NB4 (cell line): ENCODE data around the gene SLC6A6.

Source experiments
- DNase-seq: peaks from one replicate; pipeline ENCODE4 v3.0.0; 2010; ENCODE audit warnings: low read depth
- H3K4me3 ChIP-seq: one replicate; pipeline ENCODE4 v1.5.1; 2011; ENCODE audit warnings: mild to moderate bottlenecking, low read depth, low read length, moderate library complexity
- MYC ChIP-seq: IDR thresholded peaks from 2 replicates; pipeline ENCODE4 v1.6.1; 2011; ENCODE audit warnings: low read depth, low read length
- POLR2A ChIP-seq: IDR thresholded peaks from 2 replicates; pipeline ENCODE4 v1.6.1; 2011; ENCODE audit warnings: mild to moderate bottlenecking; ENCODE audit not compliant: insufficient read length; ENCODE audit errors: extremely low read depth
- TF ChIP-seq, protein P1 (sequence below): IDR thresholded peaks from 2 replicates; pipeline ENCODE4 v1.6.1; 2011; ENCODE audit warnings: low read depth, low read length
- TF ChIP-seq, protein P2 (sequence below): IDR thresholded peaks from one replicate; pipeline ENCODE4 v1.5.1; 2012; ENCODE audit warnings: low read depth, low read length

SLC6A6 gene

DNA sequence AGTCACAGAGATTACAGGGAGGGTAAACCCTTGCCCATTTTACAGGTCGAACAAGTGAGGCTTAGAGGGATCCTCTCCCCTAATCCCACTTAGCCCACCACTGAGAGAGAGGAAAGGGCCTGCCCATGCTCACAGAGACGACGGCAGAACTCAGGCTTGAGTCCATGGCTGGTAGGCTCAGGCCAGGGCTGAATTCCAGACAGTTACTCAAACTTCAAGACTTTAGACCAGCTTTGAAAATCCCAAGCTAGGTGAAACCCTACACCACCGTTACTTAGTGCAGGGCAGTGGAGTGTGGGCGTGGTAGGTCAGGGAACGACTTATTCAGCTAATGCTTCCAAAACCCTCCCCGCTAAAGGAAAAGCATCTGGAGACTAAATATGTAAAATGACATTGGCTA, 121.4 kb downstream of the SLC6A6 start:
- H3K4me3 ChIP-seq = no peak overlapping the region
- TF ChIP-seq, protein P1, sequence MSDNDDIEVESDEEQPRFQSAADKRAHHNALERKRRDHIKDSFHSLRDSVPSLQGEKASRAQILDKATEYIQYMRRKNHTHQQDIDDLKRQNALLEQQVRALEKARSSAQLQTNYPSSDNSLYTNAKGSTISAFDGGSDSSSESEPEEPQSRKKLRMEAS = no peak
- TF ChIP-seq, protein P2, sequence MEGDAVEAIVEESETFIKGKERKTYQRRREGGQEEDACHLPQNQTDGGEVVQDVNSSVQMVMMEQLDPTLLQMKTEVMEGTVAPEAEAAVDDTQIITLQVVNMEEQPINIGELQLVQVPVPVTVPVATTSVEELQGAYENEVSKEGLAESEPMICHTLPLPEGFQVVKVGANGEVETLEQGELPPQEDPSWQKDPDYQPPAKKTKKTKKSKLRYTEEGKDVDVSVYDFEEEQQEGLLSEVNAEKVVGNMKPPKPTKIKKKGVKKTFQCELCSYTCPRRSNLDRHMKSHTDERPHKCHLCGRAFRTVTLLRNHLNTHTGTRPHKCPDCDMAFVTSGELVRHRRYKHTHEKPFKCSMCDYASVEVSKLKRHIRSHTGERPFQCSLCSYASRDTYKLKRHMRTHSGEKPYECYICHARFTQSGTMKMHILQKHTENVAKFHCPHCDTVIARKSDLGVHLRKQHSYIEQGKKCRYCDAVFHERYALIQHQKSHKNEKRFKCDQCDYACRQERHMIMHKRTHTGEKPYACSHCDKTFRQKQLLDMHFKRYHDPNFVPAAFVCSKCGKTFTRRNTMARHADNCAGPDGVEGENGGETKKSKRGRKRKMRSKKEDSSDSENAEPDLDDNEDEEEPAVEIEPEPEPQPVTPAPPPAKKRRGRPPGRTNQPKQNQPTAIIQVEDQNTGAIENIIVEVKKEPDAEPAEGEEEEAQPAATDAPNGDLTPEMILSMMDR = no peak
- no peak for TF ChIP-seq POLR2A
- no peak for TF ChIP-seq MYC
- DNase-seq = no peak

DNA sequence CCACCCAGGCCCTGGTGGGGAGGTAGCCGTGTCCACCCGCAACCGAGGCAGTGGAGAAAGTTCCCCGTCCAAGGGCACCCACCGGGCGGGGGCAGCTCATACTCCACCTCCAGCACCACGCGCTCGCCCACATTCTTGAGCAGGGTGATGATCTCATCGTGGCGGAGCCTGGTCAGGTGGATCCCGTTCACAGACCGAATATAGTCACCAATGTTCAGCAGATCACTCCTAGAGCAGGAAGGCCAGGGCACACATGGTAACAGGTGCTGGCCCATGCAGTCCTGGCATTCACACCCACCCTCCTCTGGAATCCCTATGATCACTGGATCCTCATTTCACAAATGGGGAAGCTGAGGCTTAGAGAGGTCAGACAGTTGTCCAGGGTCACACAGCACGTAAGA, 121.9 kb downstream of the SLC6A6 start:
- no peak overlapping the region for H3K4me3 ChIP-seq
- TF ChIP-seq, protein P2 = no peak
- no peak for TF ChIP-seq POLR2A
- TF ChIP-seq MYC = no peak
- TF ChIP-seq, protein P1 = no peak
- DNase-seq = no peak

DNA sequence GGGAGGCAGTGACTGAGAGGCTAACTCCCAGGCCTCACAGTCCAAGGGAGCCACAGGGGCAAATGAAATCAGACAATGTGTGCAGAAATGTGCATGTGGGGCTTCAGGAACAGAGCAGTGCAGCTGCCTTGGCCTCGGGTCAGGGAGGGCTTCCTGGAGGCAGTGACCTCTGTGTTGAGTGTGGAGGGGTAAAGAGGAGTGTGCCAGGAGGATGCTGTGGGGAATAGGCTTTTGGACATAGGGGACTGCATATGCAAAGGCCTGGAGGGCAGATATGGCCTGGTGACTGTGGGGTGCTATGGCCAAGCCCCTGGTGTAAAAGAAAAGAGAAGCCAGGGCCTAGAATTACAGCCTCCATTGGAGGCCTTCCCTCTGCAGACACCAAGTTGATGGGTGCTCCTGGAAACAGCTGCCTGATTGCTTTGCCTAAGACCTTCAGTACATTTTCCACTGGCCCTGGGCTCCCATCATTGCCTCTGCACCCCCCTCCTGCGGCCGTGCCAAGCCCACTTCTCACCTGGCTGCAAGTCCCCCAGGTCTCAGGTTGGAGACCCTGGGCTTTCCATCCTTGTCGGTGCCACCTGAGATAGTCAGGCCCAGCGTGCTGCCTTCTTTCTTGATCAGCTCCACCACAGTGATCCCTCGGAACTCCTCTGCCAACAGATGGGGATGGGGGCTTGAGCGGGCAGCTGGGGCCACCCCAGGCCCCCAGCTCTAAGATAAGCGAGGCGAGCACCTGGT, 122.7 kb downstream of the SLC6A6 start:
- no peak for DNase-seq
- TF ChIP-seq MYC = no peak
- TF ChIP-seq, protein P1 = no peak
- no peak for TF ChIP-seq POLR2A
- TF ChIP-seq, protein P2 = no peak
- H3K4me3 ChIP-seq = no peak overlapping the region

DNA sequence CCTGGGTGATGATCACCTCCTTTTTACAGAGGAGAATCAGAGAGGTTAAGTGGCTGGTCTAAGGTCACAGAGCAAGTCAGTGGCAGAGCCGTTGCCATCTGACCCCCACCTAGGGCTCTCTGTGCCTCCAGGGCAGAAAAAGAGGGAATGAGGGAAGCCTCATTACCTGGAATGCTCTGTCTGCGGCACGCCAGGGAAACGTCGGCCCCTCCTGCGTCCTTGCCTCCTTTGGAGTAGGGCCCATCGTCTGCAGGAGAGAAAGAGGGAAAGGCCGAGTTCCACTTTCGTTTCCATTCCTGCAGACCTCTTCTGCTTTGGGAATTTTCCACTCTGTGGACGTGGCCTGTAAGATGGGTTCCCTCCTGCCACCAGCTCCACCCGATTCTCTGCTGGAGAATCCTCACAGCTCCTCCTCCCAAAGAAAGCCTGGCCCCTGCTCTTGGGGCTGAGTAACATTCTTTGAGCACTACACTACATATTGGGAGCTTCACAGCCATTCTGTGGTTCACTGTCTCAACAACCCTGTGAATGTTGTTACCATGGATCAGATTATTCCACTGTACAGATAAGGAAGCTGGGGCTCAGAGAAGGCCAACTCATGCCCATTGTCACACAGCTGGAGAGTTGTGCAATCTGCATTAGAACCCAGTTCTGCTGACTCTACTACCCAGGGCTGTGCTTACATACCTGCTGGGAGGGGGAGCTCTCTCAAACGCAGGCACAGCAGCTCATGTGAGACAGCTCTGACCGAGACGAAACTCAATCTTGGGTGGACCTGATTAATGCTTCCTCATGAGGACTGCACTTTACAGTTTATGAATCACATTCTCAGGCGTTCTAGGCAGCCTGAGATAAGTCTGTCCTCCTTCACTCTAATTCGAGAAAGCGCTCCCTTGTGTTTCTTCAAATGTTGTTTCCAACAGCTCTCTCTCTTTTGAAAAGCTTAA, 123.6 kb downstream of the SLC6A6 start:
- TF ChIP-seq, protein P2 = no peak
- no peak for TF ChIP-seq MYC
- TF ChIP-seq POLR2A = no peak
- TF ChIP-seq, protein P1 = no peak
- no peak overlapping the region for H3K4me3 ChIP-seq
- no peak for DNase-seq

DNA sequence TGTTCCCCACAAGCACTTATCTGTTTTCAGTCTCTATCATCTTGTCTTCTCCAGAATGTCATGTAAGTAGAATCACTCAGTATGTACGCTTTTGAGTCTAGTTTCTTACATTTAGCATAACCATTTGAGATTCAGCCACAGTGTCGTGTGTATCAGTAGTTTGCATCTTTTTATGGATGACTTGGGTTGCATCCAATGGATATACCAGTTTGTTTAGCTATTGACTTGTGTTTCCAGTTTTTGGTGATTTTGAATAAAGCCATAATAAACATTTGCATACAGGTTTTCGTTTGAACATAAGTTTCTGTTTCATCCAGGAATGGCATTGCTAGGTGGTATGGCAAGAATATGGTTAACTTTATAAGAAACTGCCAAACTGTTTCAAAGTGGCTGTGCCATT, 125.7 kb downstream of the SLC6A6 start:
- DNase-seq = no peak
- H3K4me3 ChIP-seq = no peak overlapping the region
- no peak for TF ChIP-seq POLR2A
- TF ChIP-seq, protein P1 = no peak
